ENCODE measurements around the gene AOC1. TPM values are rescaled to one million over a fixed set of nuclear protein-coding genes. Genes with fewer than 3 reads are reported as not detected.

AOC1 gene
- total RNA-seq, 4 donors from 2014 or later, result 0.23 to 0.45 (median 0.33) TPM; not detected in 1

DNA sequence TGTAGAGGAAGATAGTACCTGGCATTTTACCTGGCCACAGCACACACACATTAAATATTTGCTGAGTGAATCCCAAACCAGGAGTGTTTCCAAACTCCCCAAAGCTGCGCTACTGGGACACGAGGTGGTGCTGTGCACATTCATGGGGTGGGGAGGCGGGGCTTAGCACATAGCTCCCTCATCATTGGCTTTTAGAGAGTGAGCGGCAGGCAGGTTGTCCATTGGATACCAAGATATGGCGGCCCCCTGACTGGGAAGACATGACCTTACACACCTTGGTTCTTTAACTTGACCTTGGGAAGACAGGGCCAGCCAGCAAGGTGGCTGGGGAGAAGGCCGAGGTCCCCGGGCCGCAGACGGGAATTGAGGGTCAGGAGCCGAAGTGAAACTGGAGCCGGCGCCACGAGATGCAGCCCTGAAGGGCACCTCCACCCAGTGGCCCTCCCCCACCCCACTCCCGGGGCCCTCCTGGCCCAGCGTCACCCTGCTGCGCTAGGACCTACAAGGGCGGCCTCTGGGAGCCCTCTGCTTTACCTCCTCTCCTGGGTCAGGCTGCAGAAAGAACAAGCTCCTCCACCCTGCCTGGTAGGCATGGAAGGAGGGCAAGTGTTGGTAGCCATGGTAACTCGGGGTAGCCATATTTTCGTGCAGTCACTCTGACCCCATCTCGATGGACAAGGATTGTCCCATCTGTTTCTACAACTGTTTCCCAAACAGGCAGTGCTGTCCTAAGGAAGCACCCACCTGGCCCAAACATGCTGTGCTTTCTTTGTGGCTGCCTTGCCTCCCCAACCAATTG is 27.7 kb upstream of the AOC1 start:
- intact Hi-C loops (cut with DNase I), result no loop called here
- H3K27ac ChIP-seq (replicated peaks in 1 of 4), result no peak overlapping the region
- no peaks in the 10 kb centered on the region for H3K36me3 ChIP-seq
- no peaks in the 10 kb centered on the region for H3K9me3 ChIP-seq
- no peak overlapping the region for H3K4me3 ChIP-seq
- H3K27me3 ChIP-seq, result no peaks in the 10 kb centered on the region
- peaks cover 0 to 9% (median 0%) of the 10 kb centered on the region in 4 donors for H3K4me1 ChIP-seq
- peak; percentile 79 for DNase-seq (ENCODE audit: extremely low spot score)
- 92% methylated on average over 5 of the region's 20 CpGs for WGBS
- TF ChIP-seq POLR2AphosphoS5 (IDR thresholded peaks at IDR 0.05) (no peak), POLR2A (IDR thresholded peaks at IDR 0.05; ENCODE audit: low read depth) (no peak), EP300 (IDR thresholded peaks at IDR 0.05) (no peak), CTCF (IDR thresholded peaks at IDR 0.05) (no peak)

- TF ChIP-seq POLR2AphosphoS5 (IDR thresholded peaks at IDR 0.05) (no peak), EP300 (IDR thresholded peaks at IDR 0.05) (no peak), CTCF (IDR thresholded peaks at IDR 0.05) (no peak), POLR2A (IDR thresholded peaks at IDR 0.05; ENCODE audit: low read depth) (no peak)
- intact Hi-C loops (cut with DNase I), result no loop called here
- H3K27ac ChIP-seq (replicated peaks in 1 of 4), result no peak overlapping the region
These were observed 26.1 kb upstream of the AOC1 start for GRCh38 chr7:150826061-150826849.

DNA sequence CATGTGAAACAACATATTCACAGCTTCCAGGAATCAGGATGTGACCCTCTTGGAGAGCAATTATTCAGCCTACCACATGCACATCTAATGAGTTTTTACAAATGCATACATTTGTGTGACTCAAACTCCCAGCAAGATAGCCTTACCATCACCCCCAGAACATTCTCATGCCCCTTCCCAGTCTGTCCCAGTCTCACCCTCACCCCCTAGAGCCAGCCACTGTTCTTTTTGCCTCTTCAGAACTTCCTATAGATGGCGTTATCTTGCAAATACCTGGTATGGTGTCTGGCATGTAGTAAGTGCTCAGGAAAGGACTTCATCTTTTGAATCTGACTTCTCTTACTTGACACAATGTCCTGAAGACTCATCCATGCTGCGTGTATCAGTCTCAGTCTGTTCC is 23.9 kb upstream of the AOC1 start:
- WGBS, result 84% methylated on average over 2 of the region's 2 CpGs
- H3K27me3 ChIP-seq, result peaks cover 0 to 16% (median 0%) of the 10 kb centered on the region in 4 donors
- no peak overlapping the region for H3K27ac ChIP-seq (replicated peaks in 1 of 4)
- intact Hi-C loops (cut with DNase I), result no loop called here
- H3K4me3 ChIP-seq, result no peak overlapping the region
- TF ChIP-seq POLR2AphosphoS5 (IDR thresholded peaks at IDR 0.05), result no peak
- no peak for TF ChIP-seq EP300 (IDR thresholded peaks at IDR 0.05)
- no peak for TF ChIP-seq CTCF (IDR thresholded peaks at IDR 0.05)
- no peak for TF ChIP-seq POLR2A (IDR thresholded peaks at IDR 0.05; ENCODE audit: low read depth)
- DNase-seq (ENCODE audit: extremely low spot score), result peak; percentile 53
- peaks cover 0 to 5% (median 0%) of the 10 kb centered on the region in 4 donors for H3K4me1 ChIP-seq
- H3K36me3 ChIP-seq, result no peaks in the 10 kb centered on the region
- H3K9me3 ChIP-seq, result no peaks in the 10 kb centered on the region

More at GRCh38 chr7:150826061-150826849, 26.1 kb upstream of the AOC1 start:
- DNase-seq (ENCODE audit: extremely low spot score), result peak; percentile 66
- H3K36me3 ChIP-seq, result no peaks in the 10 kb centered on the region
- peaks cover 0 to 9% (median 0%) of the 10 kb centered on the region in 4 donors for H3K4me1 ChIP-seq
- no peak overlapping the region for H3K4me3 ChIP-seq
- H3K27me3 ChIP-seq, result peaks cover 0 to 5% (median 0%) of the 10 kb centered on the region in 4 donors
- WGBS, result 75% methylated on average over 6 of the region's 6 CpGs
- no peaks in the 10 kb centered on the region for H3K9me3 ChIP-seq

DNA sequence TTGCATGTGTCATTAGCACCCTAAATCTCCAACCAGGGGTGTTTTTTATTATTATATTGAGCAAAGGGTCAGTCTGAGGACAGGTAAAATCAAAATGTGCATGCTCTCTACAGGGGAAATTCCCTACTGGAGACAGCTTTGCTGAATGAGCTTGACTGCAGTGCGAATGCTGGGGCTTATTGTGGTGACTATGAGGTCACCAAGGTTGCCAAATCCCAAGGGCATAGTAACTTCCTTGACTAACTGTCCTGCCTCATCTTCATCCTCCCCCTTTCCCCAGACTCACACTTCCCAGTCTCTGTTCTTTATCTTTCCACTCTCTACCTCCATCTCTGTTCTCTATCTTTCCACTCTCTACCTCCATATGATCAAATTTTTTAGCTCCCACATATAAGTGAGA is 22.9 kb upstream of the AOC1 start:
- no peak overlapping the region for H3K27ac ChIP-seq (replicated peaks in 1 of 4)
- intact Hi-C loops (cut with DNase I), result no loop called here
- H3K4me1 ChIP-seq, result peaks cover 0 to 4% (median 0%) of the 10 kb centered on the region in 4 donors
- no peak for DNase-seq (ENCODE audit: extremely low spot score)
- 45% methylated on average over 1 of the region's 1 CpG for WGBS
- TF ChIP-seq POLR2A (IDR thresholded peaks at IDR 0.05; ENCODE audit: low read depth) (no peak), POLR2AphosphoS5 (IDR thresholded peaks at IDR 0.05) (no peak)
- no peaks in the 10 kb centered on the region for H3K9me3 ChIP-seq
- no peak overlapping the region for H3K4me3 ChIP-seq
- H3K27me3 ChIP-seq, result peaks cover 0 to 22% (median 0%) of the 10 kb centered on the region in 4 donors
- H3K36me3 ChIP-seq, result no peaks in the 10 kb centered on the region

DNA sequence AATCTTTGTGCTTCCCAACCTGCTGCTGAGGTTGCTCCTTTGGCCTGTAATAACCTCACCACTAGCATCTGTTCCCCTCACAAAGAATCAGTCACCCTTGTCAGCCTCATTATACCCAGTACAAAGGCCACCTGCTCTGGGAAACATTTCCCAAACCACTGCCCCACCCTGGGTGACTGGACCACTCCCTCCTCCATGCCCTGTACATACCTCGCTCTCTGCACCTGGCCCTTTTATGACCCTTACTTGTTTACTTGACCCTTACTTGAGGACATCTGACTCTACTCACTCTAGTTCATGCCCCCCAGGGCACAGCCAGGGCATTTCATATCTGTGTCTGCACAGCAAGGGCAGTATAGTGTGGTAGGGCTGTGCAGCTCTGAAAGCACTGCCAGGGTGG is 21.4 kb upstream of the AOC1 start:
- intact Hi-C loops (cut with DNase I), result no loop called here
- DNase-seq (ENCODE audit: extremely low spot score), result peak; percentile 45
- Histone ChIP-seq H3K9me3 (no peaks in the 10 kb centered on the region), H3K27me3 (peaks cover 0 to 22% (median 0%) of the 10 kb centered on the region in 4 donors), H3K4me3 (no peak overlapping the region), H3K27ac (replicated peaks in 1 of 4) (no peak overlapping the region), H3K4me1 (no peaks in the 10 kb centered on the region), H3K36me3 (no peaks in the 10 kb centered on the region)
- TF ChIP-seq POLR2AphosphoS5 (IDR thresholded peaks at IDR 0.05) (no peak), CTCF (IDR thresholded peaks at IDR 0.05) (no peak), EP300 (IDR thresholded peaks at IDR 0.05) (no peak), POLR2A (IDR thresholded peaks at IDR 0.05; ENCODE audit: low read depth) (no peak)
- 72% methylated on average over 1 of the region's 1 CpG for WGBS
